ENCODE data around the gene SLC6A14. TPM values are rescaled to one million over a fixed set of nuclear protein-coding genes. Genes with fewer than 3 reads are reported as not detected.

The SLC6A14 gene
- total and polyA plus RNA-seq, 10 of the 15 experiments (the other 5 are each of a cell fraction or from before 2014, with no cell fraction given): 0.05 TPM; not detected in 9

DNA sequence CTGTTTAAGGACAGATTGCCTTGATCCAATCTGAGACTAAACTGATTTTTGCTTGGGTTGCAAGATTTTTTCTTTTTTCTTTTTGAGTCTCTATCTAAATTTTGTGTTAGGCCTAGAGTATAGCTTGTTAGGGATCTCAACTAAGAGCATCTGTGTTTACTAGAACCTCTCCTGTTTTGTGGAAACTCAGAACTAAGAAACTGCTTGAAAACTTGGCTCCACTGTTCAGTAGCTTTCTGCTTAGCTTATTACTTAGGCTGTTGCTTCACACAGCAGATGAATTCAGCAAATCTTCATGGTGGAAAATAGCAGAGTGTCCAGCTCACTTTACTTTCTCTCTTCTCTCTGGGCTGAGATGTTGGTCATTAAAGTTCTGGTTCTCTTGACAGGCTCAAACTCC, 36.7 kb upstream of the SLC6A14 start (continued):
- TF ChIP-seq TAF1 (IDR thresholded peaks at IDR 0.05; ENCODE audit: borderline replicate concordance, low read depth, low read length) (no peak), MTA3 (IDR thresholded peaks at IDR 0.05; ENCODE audit: borderline replicate concordance, low read length) (no peak), CHD4 (IDR thresholded peaks at IDR 0.05) (no peak), RAD51 (IDR thresholded peaks at IDR 0.05) (no peak), ZNF622 (IDR thresholded peaks at IDR 0.05) (no peak)

DNA sequence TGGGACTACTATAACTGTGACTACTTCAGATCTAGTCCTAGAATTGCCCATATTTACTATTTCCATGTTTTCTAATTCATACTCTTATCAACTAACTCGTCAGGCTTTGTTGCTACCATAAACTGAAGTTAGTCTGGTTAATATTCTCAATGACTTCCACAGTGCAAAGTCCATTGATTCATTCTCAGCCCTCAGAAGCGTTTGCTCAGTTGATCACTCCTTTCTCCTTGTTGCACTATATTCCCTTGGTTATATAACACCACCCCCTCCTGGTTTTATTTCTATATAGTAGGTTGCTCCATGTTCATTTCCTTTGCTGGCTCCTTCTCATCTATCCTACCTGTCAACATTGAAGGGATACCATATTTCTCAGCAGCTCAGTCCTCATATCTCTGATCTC, 27.2 kb upstream of the SLC6A14 start:
- TF ChIP-seq PML (IDR thresholded peaks at IDR 0.05; ENCODE audit: low read length): no peak
- TF ChIP-seq SIN3A (IDR thresholded peaks at IDR 0.05; ENCODE audit: low read depth, low read length): no peak
- TF ChIP-seq, protein P1, sequence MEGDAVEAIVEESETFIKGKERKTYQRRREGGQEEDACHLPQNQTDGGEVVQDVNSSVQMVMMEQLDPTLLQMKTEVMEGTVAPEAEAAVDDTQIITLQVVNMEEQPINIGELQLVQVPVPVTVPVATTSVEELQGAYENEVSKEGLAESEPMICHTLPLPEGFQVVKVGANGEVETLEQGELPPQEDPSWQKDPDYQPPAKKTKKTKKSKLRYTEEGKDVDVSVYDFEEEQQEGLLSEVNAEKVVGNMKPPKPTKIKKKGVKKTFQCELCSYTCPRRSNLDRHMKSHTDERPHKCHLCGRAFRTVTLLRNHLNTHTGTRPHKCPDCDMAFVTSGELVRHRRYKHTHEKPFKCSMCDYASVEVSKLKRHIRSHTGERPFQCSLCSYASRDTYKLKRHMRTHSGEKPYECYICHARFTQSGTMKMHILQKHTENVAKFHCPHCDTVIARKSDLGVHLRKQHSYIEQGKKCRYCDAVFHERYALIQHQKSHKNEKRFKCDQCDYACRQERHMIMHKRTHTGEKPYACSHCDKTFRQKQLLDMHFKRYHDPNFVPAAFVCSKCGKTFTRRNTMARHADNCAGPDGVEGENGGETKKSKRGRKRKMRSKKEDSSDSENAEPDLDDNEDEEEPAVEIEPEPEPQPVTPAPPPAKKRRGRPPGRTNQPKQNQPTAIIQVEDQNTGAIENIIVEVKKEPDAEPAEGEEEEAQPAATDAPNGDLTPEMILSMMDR (IDR thresholded peaks at IDR 0.05 in 2 of 3, conservative IDR thresholded peaks at IDR 0.05 in 1 of 3; ENCODE audit: control insufficient read depth in 2 of 3, extremely low read depth in 1 of 3, insufficient read depth in 1 of 3, low read depth in 3 of 3, low read length in 3 of 3): no peak
- TF ChIP-seq, protein P2, sequence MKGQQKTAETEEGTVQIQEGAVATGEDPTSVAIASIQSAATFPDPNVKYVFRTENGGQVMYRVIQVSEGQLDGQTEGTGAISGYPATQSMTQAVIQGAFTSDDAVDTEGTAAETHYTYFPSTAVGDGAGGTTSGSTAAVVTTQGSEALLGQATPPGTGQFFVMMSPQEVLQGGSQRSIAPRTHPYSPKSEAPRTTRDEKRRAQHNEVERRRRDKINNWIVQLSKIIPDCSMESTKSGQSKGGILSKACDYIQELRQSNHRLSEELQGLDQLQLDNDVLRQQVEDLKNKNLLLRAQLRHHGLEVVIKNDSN (IDR thresholded peaks at IDR 0.05; ENCODE audit: borderline replicate concordance, extremely low read length, insufficient read depth, low read depth, low read length): no peak
- no peak for TF ChIP-seq NR2C1 (IDR thresholded peaks at IDR 0.05)
- TF ChIP-seq KDM1A (IDR thresholded peaks at IDR 0.05; ENCODE audit: borderline replicate concordance): no peak
- TF ChIP-seq HDAC6 (IDR thresholded peaks at IDR 0.05; ENCODE audit: unreplicated experiment): no peak
- no peak for TF ChIP-seq EED (IDR thresholded peaks at IDR 0.05; ENCODE audit: low read depth)
- TF ChIP-seq, protein P3, sequence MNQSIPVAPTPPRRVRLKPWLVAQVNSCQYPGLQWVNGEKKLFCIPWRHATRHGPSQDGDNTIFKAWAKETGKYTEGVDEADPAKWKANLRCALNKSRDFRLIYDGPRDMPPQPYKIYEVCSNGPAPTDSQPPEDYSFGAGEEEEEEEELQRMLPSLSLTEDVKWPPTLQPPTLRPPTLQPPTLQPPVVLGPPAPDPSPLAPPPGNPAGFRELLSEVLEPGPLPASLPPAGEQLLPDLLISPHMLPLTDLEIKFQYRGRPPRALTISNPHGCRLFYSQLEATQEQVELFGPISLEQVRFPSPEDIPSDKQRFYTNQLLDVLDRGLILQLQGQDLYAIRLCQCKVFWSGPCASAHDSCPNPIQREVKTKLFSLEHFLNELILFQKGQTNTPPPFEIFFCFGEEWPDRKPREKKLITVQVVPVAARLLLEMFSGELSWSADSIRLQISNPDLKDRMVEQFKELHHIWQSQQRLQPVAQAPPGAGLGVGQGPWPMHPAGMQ (IDR thresholded peaks at IDR 0.05; ENCODE audit: borderline replicate concordance): no peak
- TF ChIP-seq, protein P4, sequence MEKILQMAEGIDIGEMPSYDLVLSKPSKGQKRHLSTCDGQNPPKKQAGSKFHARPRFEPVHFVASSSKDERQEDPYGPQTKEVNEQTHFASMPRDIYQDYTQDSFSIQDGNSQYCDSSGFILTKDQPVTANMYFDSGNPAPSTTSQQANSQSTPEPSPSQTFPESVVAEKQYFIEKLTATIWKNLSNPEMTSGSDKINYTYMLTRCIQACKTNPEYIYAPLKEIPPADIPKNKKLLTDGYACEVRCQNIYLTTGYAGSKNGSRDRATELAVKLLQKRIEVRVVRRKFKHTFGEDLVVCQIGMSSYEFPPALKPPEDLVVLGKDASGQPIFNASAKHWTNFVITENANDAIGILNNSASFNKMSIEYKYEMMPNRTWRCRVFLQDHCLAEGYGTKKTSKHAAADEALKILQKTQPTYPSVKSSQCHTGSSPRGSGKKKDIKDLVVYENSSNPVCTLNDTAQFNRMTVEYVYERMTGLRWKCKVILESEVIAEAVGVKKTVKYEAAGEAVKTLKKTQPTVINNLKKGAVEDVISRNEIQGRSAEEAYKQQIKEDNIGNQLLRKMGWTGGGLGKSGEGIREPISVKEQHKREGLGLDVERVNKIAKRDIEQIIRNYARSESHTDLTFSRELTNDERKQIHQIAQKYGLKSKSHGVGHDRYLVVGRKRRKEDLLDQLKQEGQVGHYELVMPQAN (conservative IDR thresholded peaks at IDR 0.05): no peak
- no peak for TF ChIP-seq KLF5 (IDR thresholded peaks at IDR 0.05; ENCODE audit: partially characterized antibody)
- no peak for TF ChIP-seq WRNIP1 (IDR thresholded peaks at IDR 0.05; ENCODE audit: borderline replicate concordance, low read depth, low read length)
- intact Hi-C loops (cut with micrococcal nuclease; ENCODE audit: unreplicated experiment): no loop called here
- 0% methylated on average over 2 of the region's 2 CpGs for WGBS (ENCODE audit: insufficient coverage, insufficient replicate concordance, low lambda C conversion rate, missing lambda C conversion rate)
- H3K27ac ChIP-seq (ENCODE audit: control insufficient read depth, insufficient read depth): no peak overlapping the region
- FAIRE-seq (no peak), DNase-seq (ENCODE audit: low read depth, low spot score) (no peak), ATAC-seq (no peak)
- no peaks in the 10 kb centered on the region for H3K79me2 ChIP-seq (ENCODE audit: control insufficient read depth, insufficient read depth, low read length)
- H3K4me2 ChIP-seq (ENCODE audit: control insufficient read depth, insufficient read depth): no peak overlapping the region
- H2AFZ ChIP-seq (ENCODE audit: control insufficient read depth, low read depth, low read length): no peak overlapping the region
- H3K9me3 ChIP-seq (replicated peaks; ENCODE audit: control insufficient read depth, insufficient read depth, low read length): no peaks in the 10 kb centered on the region; the same call in 1 of the 3 replicates
- no peak overlapping the region for H3K9ac ChIP-seq (ENCODE audit: control insufficient read depth, insufficient read depth, low read length)
- no peaks in the 10 kb centered on the region for H4K20me1 ChIP-seq (ENCODE audit: control insufficient read depth, insufficient read depth)
- RAD21 ChIA-PET (ENCODE audit: unreplicated experiment): no interaction called here
- CTCF ChIA-PET: no interaction called here
- POLR2A ChIA-PET: no interaction called here
- no TSS peak for BruUV-seq (replicated peaks)
- no peaks in the 10 kb centered on the region for H3K27me3 ChIP-seq (replicated peaks in 1 of 2; ENCODE audit: control insufficient read depth in 2 of 2, insufficient read depth in 2 of 2, low read length in 1 of 2)
- no peaks in the 10 kb centered on the region for H3K4me1 ChIP-seq (ENCODE audit: control insufficient read depth, insufficient read depth, low read length)
- in situ Hi-C loops (cut with MboI): no loop called here
- SMC1A ChIA-PET (ENCODE audit: uncharacterized antibody, unreplicated experiment): no interaction called here
- no peaks in the 10 kb centered on the region for H3K36me3 ChIP-seq (ENCODE audit: control insufficient read depth in 2 of 2, insufficient read depth in 2 of 2, low read length in 1 of 2)
- H3K4me3 ChIP-seq: no peak overlapping the region

All from GM12878 (cell line).